Right forelimb (tissue), 1 donor: Measurements from ENCODE around the gene NHSL1.

ENCODE experiments used
- DNase-seq: peaks from one replicate; pipeline ENCODE4 v3.0.0-alpha.2; 2018

Gene NHSL1

DNA sequence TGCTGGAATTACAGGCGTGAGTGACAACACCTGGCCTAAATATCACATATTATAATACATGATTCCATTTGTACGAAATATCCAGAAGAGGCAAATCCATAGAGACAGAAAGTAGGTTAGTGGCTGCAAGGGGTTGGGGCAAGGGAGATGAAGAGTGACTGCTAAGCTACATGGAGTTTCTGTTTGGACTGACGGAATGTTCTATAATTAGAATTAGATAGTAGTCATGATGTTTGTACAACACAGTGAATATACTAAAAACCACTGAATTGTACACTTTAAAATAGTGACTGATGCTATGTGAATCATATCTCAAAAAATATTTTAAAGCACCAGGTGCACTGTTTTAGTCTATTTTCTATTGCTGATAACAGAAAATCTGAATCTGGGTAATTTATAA lies 99.0 kb downstream of the NHSL1 start:
- DNase-seq, result no peak

DNA sequence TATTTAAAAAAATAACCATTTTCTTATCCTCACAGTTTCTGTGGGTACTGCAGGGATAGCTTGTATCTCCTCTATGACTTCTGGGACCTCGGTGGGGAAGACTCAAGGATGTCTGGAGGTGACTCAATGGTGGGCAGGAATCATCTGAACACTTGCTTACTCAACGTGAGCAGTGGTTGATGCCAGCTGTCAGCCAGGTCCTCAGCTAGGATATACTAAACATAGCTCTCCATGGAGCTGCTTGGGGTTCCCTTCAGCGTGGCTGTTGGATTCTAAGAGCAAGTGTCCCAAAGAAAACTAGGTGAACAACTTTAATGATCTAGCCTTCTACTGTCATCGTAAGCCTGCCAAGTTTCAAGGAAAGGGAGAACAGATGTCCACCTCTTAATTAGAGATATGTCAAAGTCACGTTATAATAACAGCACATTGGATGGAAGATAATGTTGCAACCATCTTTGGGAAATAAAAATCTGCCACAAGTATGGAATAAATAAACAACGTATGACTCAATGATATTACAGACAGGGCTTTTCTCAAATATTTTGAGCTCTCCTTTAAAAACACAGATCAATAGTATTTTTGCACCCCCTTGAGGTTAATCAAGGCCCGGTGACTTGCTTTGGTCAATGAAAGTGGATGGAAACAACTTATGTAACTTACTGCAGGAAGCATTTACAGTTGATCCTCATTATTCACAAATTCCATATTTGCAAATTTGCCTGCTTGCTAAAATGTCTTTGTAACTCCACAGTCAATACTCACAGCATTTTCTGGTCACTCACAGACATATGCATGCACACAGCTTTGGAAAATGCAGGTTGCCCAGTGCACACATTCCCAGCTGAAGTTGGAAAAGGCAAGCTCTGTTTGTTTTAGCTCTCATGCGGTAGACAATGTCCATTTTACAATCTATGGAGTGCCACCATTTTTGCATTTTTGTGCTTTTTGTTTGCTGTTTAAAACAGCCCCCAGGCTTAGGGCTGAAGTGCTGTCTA lies 101.9 kb downstream of the NHSL1 start:
- DNase-seq, result no peak

DNA sequence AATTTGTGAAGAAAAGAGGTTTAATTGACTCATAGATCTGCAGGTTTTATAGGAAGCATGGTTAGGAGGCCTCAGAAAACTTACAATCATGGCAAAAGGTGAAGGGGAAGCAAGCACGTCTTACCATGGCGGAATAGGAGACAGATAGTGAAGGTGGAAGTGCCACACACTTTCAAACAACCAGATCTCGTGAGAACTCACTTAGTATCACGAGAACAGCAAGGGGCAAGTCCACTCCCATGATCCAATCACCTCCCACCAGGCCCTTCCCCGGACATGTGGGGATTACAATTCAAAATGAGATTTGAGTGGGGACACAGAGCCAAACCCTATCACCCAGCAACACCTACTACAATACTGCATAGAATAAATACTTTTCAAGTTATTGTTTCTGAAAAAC lies 102.6 kb downstream of the NHSL1 start:
- DNase-seq, result no peak

DNA sequence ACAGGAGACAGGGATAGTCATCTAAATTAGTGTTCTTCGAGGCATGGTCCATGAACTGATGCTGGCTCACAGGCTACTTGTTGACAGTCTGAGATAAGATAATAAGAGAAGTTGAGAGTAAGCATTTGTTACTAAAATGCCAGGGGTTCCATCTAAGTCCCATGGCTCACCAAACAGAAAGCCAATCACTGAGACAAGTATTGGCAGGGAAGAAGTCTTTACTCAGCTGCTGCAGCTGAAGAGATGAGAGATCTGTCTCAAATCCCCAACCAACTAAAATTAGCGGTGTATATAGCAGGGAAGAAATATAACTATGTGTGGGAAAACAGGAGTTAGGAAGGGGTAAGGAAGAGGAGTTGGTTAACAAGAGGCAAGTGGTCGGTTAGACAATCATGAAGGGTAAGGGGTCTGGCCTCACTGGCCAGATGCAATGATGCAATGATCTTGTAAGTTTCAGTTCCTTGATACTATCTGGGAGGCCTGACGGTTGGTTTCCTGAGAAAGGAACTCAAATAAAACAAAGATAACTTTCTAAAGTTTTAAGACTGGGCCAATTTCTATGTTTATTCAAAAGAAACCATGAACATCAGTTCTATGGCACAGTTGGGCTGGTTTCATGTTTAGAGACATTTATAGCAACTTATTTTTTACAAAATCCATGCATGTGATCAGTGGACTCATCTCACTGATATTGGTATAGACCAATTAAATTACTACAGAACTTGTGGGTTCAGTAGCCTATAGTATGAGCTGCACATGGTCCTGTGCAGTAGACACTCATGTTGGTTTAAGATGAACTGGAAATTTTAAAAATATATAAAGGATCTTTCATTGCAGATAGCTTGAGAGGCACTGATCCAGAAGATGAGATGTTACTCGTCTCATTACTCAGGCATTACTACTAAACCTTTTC lies 105.2 kb downstream of the NHSL1 start:
- DNase-seq, result no peak

DNA sequence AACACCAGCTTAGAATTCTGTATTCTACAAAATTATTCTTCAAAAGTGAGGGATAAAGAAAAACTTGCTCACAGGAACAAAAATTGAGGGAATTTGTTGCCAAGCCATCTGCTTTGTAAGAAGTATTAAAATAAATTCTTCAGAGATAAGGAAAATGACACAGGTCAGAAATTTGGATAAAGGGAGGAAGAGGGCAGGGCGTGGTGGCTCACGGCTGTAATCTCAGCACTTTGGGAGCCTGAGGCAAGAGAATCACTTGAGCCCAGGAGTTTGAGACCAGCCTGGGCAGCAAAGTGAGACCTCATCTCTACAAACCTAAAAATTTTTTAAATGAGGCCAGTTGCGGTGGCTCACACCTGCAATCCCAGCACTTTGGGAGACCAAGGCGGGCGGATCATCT lies 109.7 kb downstream of the NHSL1 start:
- DNase-seq, result no peak

DNA sequence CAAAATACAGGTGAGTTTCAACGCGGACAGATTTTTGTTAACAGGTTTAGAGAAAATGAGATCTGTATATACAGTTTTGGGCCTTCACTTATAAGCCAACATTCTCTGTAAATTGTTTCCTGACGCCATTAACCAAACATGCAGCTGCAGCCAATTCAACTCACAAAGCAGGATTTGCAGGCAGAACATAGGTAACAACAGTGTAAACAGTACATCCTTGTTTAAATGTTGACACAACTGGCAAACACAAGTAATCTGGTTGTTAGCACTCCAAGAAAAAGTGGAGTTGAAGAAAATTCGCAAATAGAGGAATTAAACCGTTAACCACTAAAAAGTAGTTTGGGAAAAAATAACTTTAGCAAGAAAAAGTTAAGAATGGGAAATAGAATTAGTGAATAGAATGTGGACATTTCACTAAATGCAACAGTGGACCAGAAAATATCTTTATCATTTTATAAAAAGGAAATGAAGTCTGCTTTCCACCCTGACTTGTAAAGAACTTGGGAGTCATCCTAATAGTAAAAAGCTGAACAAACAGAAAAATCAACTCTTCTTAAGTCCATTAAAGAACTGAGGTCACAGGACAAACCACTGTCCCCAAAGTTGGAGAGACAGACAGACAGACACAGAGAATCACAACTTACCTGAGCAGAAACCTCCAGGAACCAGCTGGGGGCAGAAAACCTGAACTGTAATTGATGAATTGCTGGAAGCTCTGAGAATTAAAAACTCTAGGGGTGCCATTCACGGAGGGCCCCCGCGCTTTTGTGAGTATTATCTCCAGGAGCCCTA lies 111.5 kb downstream of the NHSL1 start:
- no peak for DNase-seq

DNA sequence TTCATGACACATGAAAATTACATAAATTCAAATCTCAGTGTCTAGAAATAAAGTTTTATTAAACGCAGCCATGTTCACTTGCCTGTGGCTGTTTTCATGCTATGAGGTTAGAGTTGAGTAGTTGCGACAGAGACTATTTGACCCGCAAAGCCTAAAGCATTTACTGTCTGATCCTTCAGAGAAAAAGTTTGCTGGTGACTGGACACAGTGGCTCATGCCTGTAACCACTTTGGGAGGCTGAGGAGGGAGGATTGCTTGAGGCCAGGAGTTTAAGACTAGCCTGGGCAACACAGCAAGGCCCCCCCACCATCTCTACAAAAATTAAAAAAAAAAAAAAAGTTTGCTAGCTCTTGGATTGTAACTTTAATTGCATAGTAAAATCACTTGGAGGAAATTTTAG lies 112.4 kb downstream of the NHSL1 start:
- DNase-seq, result no peak

DNA sequence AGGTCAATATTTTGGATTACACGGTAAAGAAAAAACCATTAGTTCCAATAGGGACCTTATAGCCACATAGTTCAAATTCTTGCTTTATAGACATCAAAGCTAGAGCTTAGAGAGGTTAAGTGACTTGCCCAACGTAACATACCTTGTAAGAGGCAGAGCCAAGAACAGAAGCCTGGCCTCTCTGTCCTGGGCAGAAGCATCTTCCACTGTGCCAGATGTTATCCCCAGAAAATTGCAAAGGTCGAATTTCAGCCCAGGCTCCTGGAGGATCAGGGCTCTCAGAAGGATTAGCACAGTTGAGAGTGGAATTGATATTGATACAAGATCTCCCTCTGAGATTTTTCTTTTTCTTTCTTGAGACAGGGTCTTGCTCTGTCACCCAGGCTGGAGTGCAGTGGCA lies 115.5 kb downstream of the NHSL1 start:
- no peak for DNase-seq

DNA sequence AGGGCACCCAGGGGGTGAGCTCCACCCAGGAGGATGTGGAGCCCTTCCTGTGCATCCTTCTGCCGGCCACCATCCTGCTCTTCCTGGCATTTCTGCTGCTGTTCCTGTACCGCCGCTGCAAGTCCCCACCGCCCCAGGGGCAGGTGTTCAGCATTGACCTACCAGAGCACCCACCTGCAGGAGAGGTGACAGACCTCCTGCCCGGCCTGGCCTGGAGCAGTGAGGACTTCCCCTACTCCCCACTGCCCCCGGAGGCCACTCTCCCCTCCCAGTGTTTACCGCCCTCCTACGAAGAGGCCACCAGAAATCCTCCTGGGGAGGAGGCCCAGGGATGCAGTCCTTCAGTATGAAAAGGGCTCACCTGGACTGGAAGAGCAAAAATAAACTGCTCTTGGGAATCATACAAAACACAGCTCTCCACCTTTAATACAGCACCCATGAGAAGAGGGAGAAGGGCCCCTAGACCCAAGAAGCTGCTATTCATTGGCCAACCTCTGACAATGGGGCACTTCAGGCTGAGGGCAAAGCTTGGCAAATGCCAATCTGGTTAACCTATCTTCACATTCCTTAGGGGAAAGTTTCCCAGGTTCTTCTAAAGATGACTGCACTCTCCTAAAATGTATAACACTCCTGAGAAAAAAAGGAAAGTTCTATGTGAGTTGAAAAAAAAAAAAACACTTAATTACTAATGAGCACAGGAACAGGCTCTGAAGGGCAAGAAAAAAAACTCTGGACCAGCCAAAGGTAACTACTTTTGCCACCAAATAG lies 116.6 kb downstream of the NHSL1 start:
- no peak for DNase-seq

DNA sequence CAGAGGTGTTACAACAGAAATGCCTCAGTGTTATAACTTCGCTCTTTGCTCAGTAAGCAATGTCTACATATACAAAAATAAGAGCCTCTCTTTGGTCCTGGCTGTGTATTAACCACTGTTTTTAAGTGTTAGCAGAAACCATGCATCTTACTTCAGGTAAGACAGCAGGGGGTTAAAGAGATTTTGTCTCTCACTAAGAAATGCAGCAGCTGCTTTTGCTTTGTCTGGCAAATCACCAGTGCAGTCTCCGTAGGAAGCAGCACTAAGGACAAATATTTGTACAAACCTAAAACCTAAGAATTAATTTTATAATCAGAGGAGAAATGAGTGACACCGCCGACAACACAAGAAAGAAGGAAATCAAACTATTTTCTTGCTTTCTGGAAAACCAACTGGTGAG lies 120.8 kb downstream of the NHSL1 start:
- DNase-seq, result no peak

DNA sequence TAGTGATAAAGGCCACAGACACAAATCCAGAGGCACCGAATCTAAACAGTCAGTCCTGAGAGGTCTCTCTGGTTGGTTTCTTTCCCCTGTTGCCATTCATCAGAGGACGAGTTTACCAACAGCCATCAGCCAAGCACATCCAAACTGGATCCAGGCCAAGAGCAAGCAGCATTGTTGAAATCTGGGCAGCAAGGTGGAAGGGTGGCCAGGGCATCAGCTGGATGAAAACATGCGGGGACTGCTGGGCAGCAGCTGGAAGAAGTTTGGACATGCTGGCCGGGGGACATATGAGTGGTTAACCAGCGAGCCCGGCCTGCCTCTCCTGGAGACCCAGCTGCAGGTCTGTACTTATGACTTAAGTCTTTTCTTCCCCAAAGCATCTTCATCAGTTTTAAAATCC lies 121.5 kb downstream of the NHSL1 start, which contains the start of gene SMIM28:
Gene SMIM28 (plus strand): TSS at position 62 of the 400 bp plus-strand sequence. CDS start 168 bp downstream, at position 230.
- no peak for DNase-seq

DNA sequence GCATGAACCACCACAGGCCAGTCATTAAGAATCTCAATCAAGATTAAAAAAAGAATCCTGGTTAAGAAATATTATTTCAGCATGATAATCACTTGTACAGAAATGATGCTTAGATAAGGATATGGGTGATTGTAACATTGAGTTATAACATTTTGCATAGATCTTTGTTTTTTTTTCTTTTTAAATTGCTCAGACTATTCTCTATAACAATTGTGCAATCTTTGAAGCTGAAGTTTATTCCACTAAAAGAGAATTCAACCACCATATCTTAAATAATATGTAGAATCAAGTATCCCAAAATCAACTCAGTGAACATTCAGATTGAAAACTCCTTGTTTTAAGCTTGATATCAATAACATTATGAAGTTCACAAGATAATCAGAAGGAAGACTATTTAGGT lies 122.3 kb downstream of the NHSL1 start:
- no peak for DNase-seq

DNA sequence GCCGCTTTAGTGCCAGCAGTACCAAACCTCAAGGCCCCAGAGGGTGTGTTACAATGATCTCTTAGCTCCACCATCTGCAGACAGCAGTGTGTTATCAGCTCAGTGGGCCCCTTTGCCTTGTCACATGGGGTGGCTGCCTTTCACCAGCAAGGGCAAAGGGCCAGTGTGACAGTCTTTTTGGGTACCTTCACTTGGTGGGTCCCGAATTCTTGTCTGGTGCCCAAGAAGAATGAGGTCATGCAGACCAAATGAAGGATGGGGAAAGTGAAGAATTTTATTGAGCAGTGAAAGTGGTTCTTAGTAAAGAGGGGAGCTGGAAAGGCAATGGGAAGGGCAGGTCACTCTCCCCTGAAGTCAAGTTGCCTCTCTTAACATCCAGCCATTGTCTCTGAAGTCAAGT lies 124.5 kb downstream of the NHSL1 start:
- no peak for DNase-seq

DNA sequence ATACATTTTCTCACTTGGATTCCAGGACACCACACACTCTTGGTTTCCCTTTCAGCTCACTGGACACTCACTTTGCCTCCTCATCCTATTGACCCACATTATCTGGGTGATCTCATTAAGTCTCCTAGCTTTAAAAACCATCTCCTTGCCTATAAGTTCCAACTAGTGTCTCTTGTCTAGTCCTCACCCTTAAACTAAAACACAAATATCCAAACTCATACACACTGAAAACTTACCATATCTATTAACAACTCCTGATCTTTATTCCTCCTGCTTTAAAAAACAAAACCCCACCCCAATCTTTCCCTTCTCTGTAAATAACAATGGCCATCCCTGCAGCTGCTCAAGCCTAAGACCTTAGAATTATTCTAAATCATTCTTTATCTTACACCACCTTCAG lies 125.1 kb downstream of the NHSL1 start:
- no peak for DNase-seq

DNA sequence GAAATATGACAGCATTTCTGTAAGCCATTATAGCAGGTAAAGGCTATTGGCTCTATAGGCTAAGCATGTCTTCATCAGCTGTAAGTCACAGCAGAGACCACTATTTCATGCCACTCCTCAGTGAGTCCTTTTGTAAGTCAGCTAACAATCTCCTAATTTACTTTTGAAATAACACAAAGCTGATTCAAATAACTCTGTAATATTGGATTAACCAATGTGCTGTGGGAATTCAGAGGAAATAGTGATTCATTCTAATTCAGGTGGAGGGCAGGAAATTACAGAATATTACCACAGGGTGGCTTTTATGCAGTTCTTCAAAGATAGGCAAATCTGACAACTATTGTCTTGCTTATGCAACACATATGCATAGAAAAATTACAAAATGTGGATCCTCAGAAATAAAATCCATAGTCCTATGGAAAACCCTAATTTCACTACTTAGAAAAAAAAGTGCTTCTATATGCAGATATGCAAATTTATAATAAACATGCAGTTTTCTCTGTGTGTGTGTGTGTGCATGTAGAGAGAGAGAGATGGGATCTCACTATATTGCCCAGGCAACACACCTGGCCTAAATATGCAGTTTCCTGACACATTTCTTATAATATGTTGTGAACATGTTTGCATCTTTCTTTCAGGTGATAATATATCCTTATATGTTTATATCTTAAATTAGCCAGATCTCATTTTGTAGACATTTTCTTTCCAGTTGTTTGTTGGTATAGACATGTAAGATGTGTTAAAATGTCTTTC lies 126.4 kb downstream of the NHSL1 start:
- no peak for DNase-seq
